NCI-H446 (cell line): Measurements from ENCODE around the gene WDR45.
A peak's percentile ranks its signal among the peaks of the same experiment; 100 is the strongest.
"Not testable (repeated sequence)": the region's sequence is repeated elsewhere in the genome, so short reads cannot be mapped to it uniquely, and the experiment has no call there.

Source experiments
- DNase-seq, 2 experiments: peaks; one replicate each; lab custom pipeline; 2025; lab: John Stamatoyannopoulos, UW

The WDR45 gene

GRCh38 chrX:49079489-49080428, at the start of gene WDR45:
TSS of gene WDR45 (minus strand) at chrX:49079887. CDS start at chrX:49078095, 1,792 bp downstream.
- DNase-seq: peak in 1 of 2 experiments; percentile 38

GRCh38 chrX:49129427-49129826, 49.7 kb upstream of the WDR45 start:
- DNase-seq: no peak

GRCh38 chrX:49127742-49128258, 48.1 kb upstream of the WDR45 start:
- not testable (repeated sequence) for DNase-seq

- no peak for DNase-seq
Measured at GRCh38 chrX:49122499-49122898, 42.8 kb upstream of the WDR45 start.

- DNase-seq: no peak
Measured at GRCh38 chrX:49120091-49120490, 40.4 kb upstream of the WDR45 start.

GRCh38 chrX:49117581-49117980, 37.9 kb upstream of the WDR45 start:
- no peak for DNase-seq

GRCh38 chrX:49116716-49117115, 37.0 kb upstream of the WDR45 start:
- DNase-seq: no peak

- no peak for DNase-seq
Measured at GRCh38 chrX:49116076-49116475, 36.4 kb upstream of the WDR45 start.

GRCh38 chrX:49111791-49112190, 32.1 kb upstream of the WDR45 start:
- DNase-seq: no peak

GRCh38 chrX:49110417-49110816, 30.7 kb upstream of the WDR45 start:
- no peak for DNase-seq

GRCh38 chrX:49108641-49109040, 29.0 kb upstream of the WDR45 start:
- no peak for DNase-seq

GRCh38 chrX:49106930-49107329, 27.2 kb upstream of the WDR45 start:
- peak in 1 of 2 experiments; percentile 8 for DNase-seq

GRCh38 chrX:49106296-49106695, 26.6 kb upstream of the WDR45 start:
- DNase-seq: no peak

GRCh38 chrX:49103637-49104036, 23.9 kb upstream of the WDR45 start:
- DNase-seq: no peak

GRCh38 chrX:49102190-49102589, 22.5 kb upstream of the WDR45 start:
- no peak for DNase-seq

- DNase-seq: no peak
Measured at GRCh38 chrX:49101629-49101984, 21.9 kb upstream of the WDR45 start.

- DNase-seq: peak; percentile 83 to 93
Measured at GRCh38 chrX:49100704-49101628, 21.3 kb upstream of the WDR45 start.

GRCh38 chrX:49096419-49096818, 16.7 kb upstream of the WDR45 start:
- no peak for DNase-seq

- DNase-seq: no peak
Measured at GRCh38 chrX:49089553-49089952, 9.9 kb upstream of the WDR45 start.

- no peak for DNase-seq
Measured at GRCh38 chrX:49082271-49082871, 2.7 kb upstream of the WDR45 start.

- no peak for DNase-seq
Measured at GRCh38 chrX:49077941-49078340, 1.7 kb downstream of the WDR45 start.

- no peak for DNase-seq
Measured at GRCh38 chrX:49075347-49075746, 4.3 kb downstream of the WDR45 start.
